ACHN (cell line): ENCODE results near the gene RBBP8.
"Not testable (repeated sequence)": the region's sequence is repeated elsewhere in the genome, so short reads cannot be mapped to it uniquely, and the experiment has no call there.

Source experiments
- DNase-seq: peaks from one replicate; pipeline ENCODE4 v3.0.0-alpha.2; 2015
- in situ Hi-C: cut with HindIII; loops from 2 replicates; pipeline ENCODE4 v1.10.0; 2017; ENCODE audit warnings: low sequenced_read_pairs, low pct_ligation_motif_present, low pct_unique_long_range_greater_than_20kb

The RBBP8 gene

GRCh38 chr18:22934789-22935188 lies 1.7 kb downstream of the RBBP8 start:
- in situ Hi-C loops: no loop called here
- DNase-seq: no peak

- no peak for DNase-seq
- in situ Hi-C loops: no loop called here
Observed at GRCh38 chr18:22935431-22935830, 2.3 kb downstream of the RBBP8 start.

GRCh38 chr18:22936515-22936914 lies 3.4 kb downstream of the RBBP8 start:
- in situ Hi-C loops: no loop called here
- no peak for DNase-seq

GRCh38 chr18:22939649-22940048 lies 6.5 kb downstream of the RBBP8 start:
- in situ Hi-C loops: no loop called here
- DNase-seq: no peak

GRCh38 chr18:22943847-22944246 lies 10.7 kb downstream of the RBBP8 start:
- in situ Hi-C loops: no loop called here
- DNase-seq: no peak

- in situ Hi-C loops: no loop called here
Observed at GRCh38 chr18:22946217-22946616, 13.1 kb downstream of the RBBP8 start.

GRCh38 chr18:22946846-22947245 lies 13.7 kb downstream of the RBBP8 start:
- no peak for DNase-seq
- in situ Hi-C loops: no loop called here

More at GRCh38 chr18:22946217-22946616, 13.1 kb downstream of the RBBP8 start:
- no peak for DNase-seq

GRCh38 chr18:22951823-22952222 lies 18.7 kb downstream of the RBBP8 start:
- in situ Hi-C loops: no loop called here
- no peak for DNase-seq

GRCh38 chr18:22952525-22952924 lies 19.4 kb downstream of the RBBP8 start:
- in situ Hi-C loops: no loop called here
- no peak for DNase-seq

- in situ Hi-C loops, DNase-seq: not testable (repeated sequence)
Observed at GRCh38 chr18:22953982-22954381, 20.9 kb downstream of the RBBP8 start.

GRCh38 chr18:22956226-22956625 lies 23.1 kb downstream of the RBBP8 start:
- DNase-seq: no peak
- in situ Hi-C loops: no loop called here

- DNase-seq: no peak
- in situ Hi-C loops: no loop called here
Observed at GRCh38 chr18:22961156-22961555, 28.0 kb downstream of the RBBP8 start.

GRCh38 chr18:22962004-22962403 lies 28.9 kb downstream of the RBBP8 start:
- no peak for DNase-seq
- in situ Hi-C loops: no loop called here

- no peak for DNase-seq
- in situ Hi-C loops: no loop called here
Observed at GRCh38 chr18:22964116-22964515, 31.0 kb downstream of the RBBP8 start.

- in situ Hi-C loops: no loop called here
Observed at GRCh38 chr18:22964722-22965121, 31.6 kb downstream of the RBBP8 start.

GRCh38 chr18:22971038-22971437 lies 37.9 kb downstream of the RBBP8 start:
- in situ Hi-C loops: no loop called here
- no peak for DNase-seq

More at GRCh38 chr18:22964722-22965121, 31.6 kb downstream of the RBBP8 start:
- no peak for DNase-seq

- DNase-seq: no peak
- in situ Hi-C loops: no loop called here
Observed at GRCh38 chr18:22974001-22974400, 40.9 kb downstream of the RBBP8 start.

- no peak for DNase-seq
- in situ Hi-C loops: no loop called here
Observed at GRCh38 chr18:22974707-22975106, 41.6 kb downstream of the RBBP8 start.

- DNase-seq: no peak
- in situ Hi-C loops: no loop called here
Observed at GRCh38 chr18:22975508-22975907, 42.4 kb downstream of the RBBP8 start.

- peak; percentile 86 for DNase-seq
- in situ Hi-C loops: no loop called here
Observed at GRCh38 chr18:22977847-22978701, 44.9 kb downstream of the RBBP8 start.
